Mesothelial cell of epicardium (in vitro differentiated cells): ENCODE data around the gene MYBPC3. TPM values are rescaled to one million over a fixed set of nuclear protein-coding genes. Genes with fewer than 3 reads are reported as not detected.

ENCODE experiments used
- DNase-seq, 2 experiments: peaks; one replicate each; pipeline ENCODE4 v3.0.0; 2021; ENCODE audit warnings: low spot score in 2 of 2; ENCODE audit not compliant: unreplicated experiment in 2 of 2
- H3K27ac Mint-ChIP-seq: 2 replicates; pipeline ENCODE4 v1.8.0; 2021; ENCODE audit warnings: mixed read lengths
- H3K27me3 Mint-ChIP-seq: 2 replicates; pipeline ENCODE4 v1.8.0; 2021; ENCODE audit warnings: low read depth, mixed read lengths
- H3K36me3 Mint-ChIP-seq: 2 replicates; pipeline ENCODE4 v1.8.0; 2021; ENCODE audit warnings: mixed read lengths
- H3K4me1 Mint-ChIP-seq: 2 replicates; pipeline ENCODE4 v1.8.0; 2021; ENCODE audit warnings: mixed read lengths
- H3K4me3 Mint-ChIP-seq: 2 replicates; pipeline ENCODE4 v1.8.0; 2021; ENCODE audit warnings: mild to moderate bottlenecking, moderate library complexity, mixed read lengths
- H3K9me3 Mint-ChIP-seq: 2 replicates; pipeline ENCODE4 v1.8.0; 2021; ENCODE audit warnings: mixed read lengths
- CTCF ChIP-seq: fragments of 200-600 bp; sonication (generic); IDR thresholded peaks from one replicate; pipeline ENCODE4 v1.5.0; 2021; ENCODE audit warnings: antibody characterized with exemption; ENCODE audit not compliant: unreplicated experiment
- total RNA-seq: library from RNA; stranded (reverse); gene quantifications from 3 replicates; pipeline ENCODE4 v1.2.1, GENCODE V29; 2021

The MYBPC3 gene
- total RNA-seq, 1 donor from 2014 or later = not detected

GRCh38 chr11:47376107-47376524 lies 23.6 kb upstream of the MYBPC3 start:
- Mint-ChIP-seq H3K36me3 (no peaks in the 10 kb centered on the region), H3K27ac (no peak overlapping the region)

GRCh38 chr11:47375546-47376085 lies 23.1 kb upstream of the MYBPC3 start:
- Mint-ChIP-seq H3K4me3 (no peak overlapping the region), H3K4me1 (no peaks in the 10 kb centered on the region), H3K27me3 (no peaks in the 10 kb centered on the region), H3K36me3 (no peaks in the 10 kb centered on the region), H3K27ac (no peak overlapping the region), H3K9me3 (no peaks in the 10 kb centered on the region)
- no peak for TF ChIP-seq CTCF
- DNase-seq = no peak

More at GRCh38 chr11:47376107-47376524, 23.6 kb upstream of the MYBPC3 start:
- no peak for DNase-seq
- TF ChIP-seq CTCF = no peak
- Mint-ChIP-seq H3K9me3 (no peaks in the 10 kb centered on the region), H3K4me1 (no peaks in the 10 kb centered on the region), H3K27me3 (no peaks in the 10 kb centered on the region), H3K4me3 (no peak overlapping the region)

- no peak for TF ChIP-seq CTCF
- H3K36me3 Mint-ChIP-seq = no peaks in the 10 kb centered on the region
- H3K4me3 Mint-ChIP-seq = no peak overlapping the region
- no peaks in the 10 kb centered on the region for H3K9me3 Mint-ChIP-seq
- DNase-seq = no peak
- no peaks in the 10 kb centered on the region for H3K4me1 Mint-ChIP-seq
- H3K27me3 Mint-ChIP-seq = no peaks in the 10 kb centered on the region
- no peak overlapping the region for H3K27ac Mint-ChIP-seq
Observed at GRCh38 chr11:47375020-47375419, 22.5 kb upstream of the MYBPC3 start.

- no peaks in the 10 kb centered on the region for H3K36me3 Mint-ChIP-seq
- H3K27me3 Mint-ChIP-seq = no peaks in the 10 kb centered on the region
- TF ChIP-seq CTCF = no peak
- DNase-seq = no peak
- no peaks in the 10 kb centered on the region for H3K4me1 Mint-ChIP-seq
- H3K4me3 Mint-ChIP-seq = no peak overlapping the region
- no peaks in the 10 kb centered on the region for H3K9me3 Mint-ChIP-seq
- H3K27ac Mint-ChIP-seq = no peak overlapping the region
Observed at GRCh38 chr11:47374720-47375019, 22.2 kb upstream of the MYBPC3 start.

GRCh38 chr11:47373876-47374719 lies 21.6 kb upstream of the MYBPC3 start:
- H3K9me3 Mint-ChIP-seq = no peaks in the 10 kb centered on the region
- peak; percentile 80 to 91 for DNase-seq
- peak; percentile 91 for TF ChIP-seq CTCF
- no peak overlapping the region for H3K27ac Mint-ChIP-seq
- H3K36me3 Mint-ChIP-seq = no peaks in the 10 kb centered on the region
- H3K4me3 Mint-ChIP-seq = no peak overlapping the region
- H3K4me1 Mint-ChIP-seq = no peaks in the 10 kb centered on the region
- H3K27me3 Mint-ChIP-seq = no peaks in the 10 kb centered on the region
